ENCODE results near the gene ECPAS.

- TF ChIP-seq CTCF (IDR thresholded peaks at IDR 0.05; ENCODE audit: insufficient read depth, low read length) (no peak), GABPA (IDR thresholded peaks at IDR 0.05; ENCODE audit: low read depth) (no peak), POLR2AphosphoS5 (IDR thresholded peaks at IDR 0.05; ENCODE audit: low read depth) (no peak), SPI1 (IDR thresholded peaks at IDR 0.05; ENCODE audit: borderline replicate concordance, low read depth) (no peak), REST (IDR thresholded peaks at IDR 0.05; ENCODE audit: insufficient replicate concordance, low read depth) (no peak)
These were observed 109.1 kb downstream of the ECPAS start for GRCh38 chr9:111375062-111375461.

All from HL-60 (cell line).